GM10847 (cell line): ENCODE measurements around the gene DUSP1.

ENCODE experiments used
- POLR2A ChIP-seq: IDR thresholded peaks from 2 replicates; pipeline ENCODE4 v1.6.1; 2011; ENCODE audit not compliant: insufficient read length; ENCODE audit errors: extremely low read depth

The DUSP1 gene

GRCh38 chr5:172758077-172758833, 12.7 kb downstream of the DUSP1 start:
- TF ChIP-seq POLR2A, result no peak

GRCh38 chr5:172757394-172758010, 13.5 kb downstream of the DUSP1 start:
- TF ChIP-seq POLR2A, result no peak

GRCh38 chr5:172756764-172757393, 14.1 kb downstream of the DUSP1 start:
- no peak for TF ChIP-seq POLR2A

- TF ChIP-seq POLR2A, result no peak
These were observed 16.2 kb downstream of the DUSP1 start for GRCh38 chr5:172754596-172755356.

DNA sequence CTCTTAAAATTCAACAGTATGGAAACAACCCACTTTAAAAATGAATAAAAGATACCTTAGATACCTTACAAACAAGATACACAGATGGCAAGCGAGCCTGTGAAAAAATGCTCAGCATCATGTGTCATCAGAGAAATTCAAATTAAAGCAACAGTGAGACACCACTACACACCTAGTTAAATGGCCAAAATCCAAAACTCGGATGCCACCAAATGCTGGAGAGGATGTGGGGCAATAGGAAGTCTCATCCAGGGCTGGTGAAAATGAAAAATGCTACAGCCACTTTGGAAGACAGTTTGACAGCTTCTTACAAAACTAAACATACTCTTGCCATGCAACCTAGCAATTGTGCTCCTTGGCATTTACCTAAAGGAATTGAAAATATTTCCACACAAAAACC, 17.9 kb downstream of the DUSP1 start:
- TF ChIP-seq POLR2A, result no peak

- TF ChIP-seq POLR2A, result no peak
These were observed 19.1 kb downstream of the DUSP1 start for GRCh38 chr5:172751761-172752510.

DNA sequence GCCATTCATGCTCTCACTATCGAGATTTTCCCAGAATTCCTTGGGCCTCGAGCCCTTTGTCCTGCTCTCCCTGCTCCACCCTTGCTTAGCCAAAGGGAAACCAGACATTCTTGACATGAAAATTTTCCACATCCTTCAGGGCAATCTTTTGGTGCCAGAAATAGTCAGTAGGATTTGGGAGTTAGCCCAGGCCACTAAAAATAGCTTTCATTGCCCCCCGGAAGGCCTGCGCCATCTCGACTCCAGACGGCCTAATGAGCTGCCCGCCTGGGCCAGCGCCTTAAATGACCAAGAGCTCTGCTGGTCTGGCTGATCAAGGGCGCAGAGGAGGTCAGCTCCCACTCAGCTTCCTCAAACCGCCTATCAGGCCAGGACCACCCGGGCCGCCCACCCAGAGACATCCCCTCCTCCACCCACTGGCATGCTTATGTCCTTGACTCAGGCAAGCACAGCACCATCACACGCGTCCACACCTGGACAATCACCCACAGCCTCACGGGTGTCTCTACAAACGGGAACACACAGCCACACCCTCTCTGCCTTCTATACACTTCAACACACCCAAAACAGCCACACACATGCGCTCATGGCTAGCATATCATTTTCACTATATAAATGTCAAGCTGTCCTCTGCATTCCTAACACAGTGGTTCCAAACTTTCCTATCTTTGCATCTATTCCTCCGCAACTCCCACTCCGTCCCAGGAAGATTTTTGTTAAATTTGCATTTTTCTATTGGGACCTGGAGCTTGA, 20.9 kb downstream of the DUSP1 start:
- TF ChIP-seq POLR2A, result no peak

DNA sequence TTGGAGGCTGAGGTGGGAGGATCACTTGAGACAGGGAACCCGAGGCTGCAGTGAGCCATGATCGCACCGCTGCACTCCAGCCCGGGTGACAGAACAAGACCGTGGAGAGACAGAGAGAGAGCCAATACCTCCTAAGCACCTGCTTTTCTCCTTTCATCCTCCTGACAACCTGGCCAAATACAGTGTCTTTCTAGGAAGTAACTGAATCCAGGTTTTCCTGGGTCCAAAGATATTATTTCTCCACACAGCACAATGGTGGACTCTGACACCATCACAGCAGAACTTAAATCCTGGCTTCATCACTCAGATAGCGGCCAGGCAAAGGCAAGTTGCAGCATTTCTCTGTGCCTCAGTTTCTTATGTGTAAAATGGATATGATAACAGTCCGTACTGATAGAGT, 21.9 kb downstream of the DUSP1 start:
- no peak for TF ChIP-seq POLR2A

GRCh38 chr5:172748341-172748843, 22.6 kb downstream of the DUSP1 start:
- TF ChIP-seq POLR2A, result no peak

DNA sequence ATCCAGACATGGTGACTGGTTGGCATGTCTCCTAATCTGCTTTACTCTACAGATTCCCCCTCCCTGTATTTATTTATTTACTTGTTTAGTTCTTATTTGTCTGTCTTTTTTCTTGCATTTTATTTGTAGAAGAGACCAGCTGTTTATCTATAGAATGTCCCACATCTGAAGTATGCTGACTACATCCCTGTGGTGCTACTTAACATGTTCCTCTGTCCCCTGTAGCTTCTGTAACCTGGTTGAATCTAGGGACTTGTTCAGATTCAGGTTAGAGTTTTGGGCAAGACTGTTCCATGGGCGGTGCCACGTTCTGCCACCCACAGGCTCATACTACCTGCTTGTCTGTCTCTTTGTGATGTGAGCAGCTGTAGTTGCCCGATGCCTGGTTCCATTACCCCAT, 23.5 kb downstream of the DUSP1 start:
- TF ChIP-seq POLR2A, result no peak

DNA sequence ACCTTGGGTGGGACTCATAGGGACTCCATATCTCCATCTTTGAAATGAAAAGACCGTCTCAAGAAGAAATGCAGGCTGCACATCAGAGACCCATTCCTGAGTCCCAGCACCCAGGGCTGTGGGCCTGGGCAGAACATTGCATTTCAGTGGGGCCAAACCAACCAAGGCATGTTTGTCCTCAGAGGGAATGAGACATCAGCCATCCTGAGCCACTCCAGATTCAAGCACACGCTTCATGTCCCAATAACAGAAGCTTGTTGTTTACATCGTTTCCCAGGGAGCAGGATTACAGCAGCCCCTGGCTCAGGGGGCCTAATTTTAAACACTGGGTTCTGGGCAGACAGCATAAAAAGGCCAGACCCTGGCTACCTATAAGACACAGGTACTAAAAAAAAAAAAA, 24.3 kb downstream of the DUSP1 start:
- no peak for TF ChIP-seq POLR2A

DNA sequence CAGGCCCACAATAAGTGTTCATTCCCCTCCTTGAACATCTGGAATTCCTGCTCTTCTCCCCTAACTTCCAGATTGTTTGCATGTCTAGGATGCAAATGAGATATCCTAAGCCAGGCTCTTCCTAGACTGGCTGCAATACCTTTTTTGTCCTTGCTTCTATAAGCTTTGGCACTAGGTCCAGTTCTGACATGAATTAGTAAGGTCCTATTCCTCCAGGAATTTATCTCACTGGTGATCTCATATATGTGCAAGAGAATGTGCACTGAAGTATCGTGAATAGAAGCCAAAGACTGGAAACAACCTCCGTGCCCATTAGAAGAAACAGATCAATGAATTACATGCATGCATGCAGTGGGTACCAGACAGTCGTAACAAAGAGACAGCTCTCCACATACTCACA, 25.2 kb downstream of the DUSP1 start:
- TF ChIP-seq POLR2A, result no peak

DNA sequence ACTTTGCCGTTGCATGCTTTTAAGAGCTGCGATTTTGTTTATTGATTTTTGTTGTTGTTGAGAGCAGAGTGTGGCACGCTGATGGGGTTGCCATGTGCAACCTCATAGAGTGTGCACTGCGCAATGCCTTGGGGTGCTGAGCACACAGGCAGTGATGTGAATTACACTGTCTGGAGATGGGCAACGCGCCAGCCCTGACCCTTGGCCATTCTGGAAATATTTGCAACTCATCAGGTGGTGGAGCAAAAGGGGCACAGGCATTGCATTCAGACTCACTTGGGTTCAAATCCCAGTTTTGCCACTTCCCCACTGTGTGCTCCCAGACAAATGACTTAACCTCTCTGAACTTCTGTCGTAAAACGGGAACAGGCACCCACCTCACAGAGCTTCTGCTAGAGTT, 25.6 kb downstream of the DUSP1 start:
- TF ChIP-seq POLR2A, result no peak
